ENCODE results near the gene GON4L. TPM values are rescaled to one million over a fixed set of nuclear protein-coding genes. Genes with fewer than 3 reads are reported as not detected.
"Not testable (repeated sequence)": the region's sequence is repeated elsewhere in the genome, so short reads cannot be mapped to it uniquely, and the experiment has no call there.

GON4L gene
- polyA plus RNA-seq, 4 donors: 31.1 to 62.9 (median 50.4) TPM

- DNase-seq (ENCODE audit: low read depth in 4 of 4, low spot score in 2 of 4): not testable (repeated sequence)
Observed at GRCh38 chr1:155704414-155704813, 152.6 kb downstream of the GON4L start.

DNA sequence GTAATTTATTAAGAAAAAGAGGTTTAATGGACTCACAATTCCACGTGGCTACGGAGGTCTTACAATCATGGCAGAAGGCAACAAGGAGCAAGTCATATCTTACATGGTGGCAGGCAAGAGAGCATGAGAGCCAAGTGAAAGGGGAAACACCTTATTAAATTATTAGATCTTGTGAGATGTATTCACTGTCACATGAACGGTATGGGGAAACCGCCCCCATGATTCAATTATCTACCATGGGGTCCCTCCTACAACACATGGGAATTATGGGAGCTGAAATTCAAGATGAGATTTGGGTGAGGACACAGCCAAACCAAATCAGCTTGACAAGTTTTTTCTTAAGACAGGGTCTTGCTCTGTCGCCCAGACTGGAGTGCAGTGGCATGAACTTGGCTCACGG lies 153.8 kb downstream of the GON4L start:
- DNase-seq (ENCODE audit: low read depth in 4 of 4, low spot score in 2 of 4): no peak

DNA sequence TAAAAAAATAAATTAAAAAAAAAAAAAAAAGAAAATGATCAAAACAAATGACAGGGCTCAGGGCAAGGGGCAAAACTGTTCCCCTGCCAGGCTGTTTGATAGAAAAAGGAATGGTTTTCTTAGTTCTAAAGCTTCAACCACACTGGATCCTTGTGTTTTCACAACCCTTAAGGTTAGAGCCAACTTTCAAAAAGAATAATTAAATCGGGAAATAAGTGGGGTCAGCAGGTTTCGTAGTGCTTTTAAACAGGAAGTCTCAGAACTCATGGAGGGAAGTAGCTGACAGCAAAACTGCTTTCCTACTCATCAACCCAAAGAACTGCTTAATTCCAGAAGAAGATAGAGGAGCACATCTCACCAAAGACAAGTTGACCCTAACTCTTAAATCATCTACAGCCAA lies 155.3 kb downstream of the GON4L start:
- DNase-seq (ENCODE audit: low read depth in 4 of 4, low spot score in 2 of 4): not testable (repeated sequence)

Other genes with a start within 250 kb of the GON4L start
- 10 to 100 TPM; 47.4 to 75.5 (median 61.5) TPM for gene MSTO1, start 247.0 kb downstream of the GON4L start, polyA plus RNA-seq (ENCODE audit: insufficient read length in 4 of 4)
- 10 to 100 TPM; 60.8 to 81.6 (median 72.5) TPM for gene YY1AP1, start 168.4 kb downstream of the GON4L start, polyA plus RNA-seq (ENCODE audit: insufficient read length in 4 of 4)
- gene DAP3, start 168.1 kb downstream of the GON4L start, polyA plus RNA-seq (ENCODE audit: insufficient read length in 4 of 4): 100 to 1,000 TPM in 3 of 4 donors, 10 to 100 TPM in 1; 99.7 to 152 (median 124) TPM
- 10 to 100 TPM; 17.2 to 21.4 (median 20.4) TPM for gene SYT11, start 2.4 kb upstream of the GON4L start, polyA plus RNA-seq (ENCODE audit: insufficient read length in 4 of 4)
- gene RIT1, start 54.1 kb upstream of the GON4L start, polyA plus RNA-seq (ENCODE audit: insufficient read length in 4 of 4): 10 to 100 TPM; 42.9 to 60.3 (median 47.6) TPM
- 10 to 100 TPM; 39.4 to 88.1 (median 60.5) TPM for gene KHDC4, start 77.2 kb upstream of the GON4L start, polyA plus RNA-seq (ENCODE audit: insufficient read length in 4 of 4)
- gene RXFP4, start 84.4 kb upstream of the GON4L start, polyA plus RNA-seq (ENCODE audit: insufficient read length in 4 of 4): under 1 TPM; 0.14 to 0.23 (median 0.19) TPM
- gene ARHGEF2, start 121.3 kb upstream of the GON4L start, polyA plus RNA-seq (ENCODE audit: insufficient read length in 4 of 4): 10 to 100 TPM; 77.9 to 97.8 (median 81.2) TPM
- 100 to 1,000 TPM; 349 to 450 (median 397) TPM for gene SSR2, start 163.7 kb upstream of the GON4L start, polyA plus RNA-seq (ENCODE audit: insufficient read length in 4 of 4)
- gene UBQLN4, start 196.6 kb upstream of the GON4L start, polyA plus RNA-seq (ENCODE audit: insufficient read length in 4 of 4): 10 to 100 TPM; 46.9 to 61.7 (median 51.8) TPM
- gene LAMTOR2, start 197.6 kb upstream of the GON4L start, polyA plus RNA-seq (ENCODE audit: insufficient read length in 4 of 4): 10 to 100 TPM; 53.9 to 67.9 (median 60.2) TPM
- gene RAB25, start 203.9 kb upstream of the GON4L start, polyA plus RNA-seq (ENCODE audit: insufficient read length in 4 of 4): 10 to 100 TPM; 51.0 to 63.6 (median 55.5) TPM
- 10 to 100 TPM; 40.9 to 53.6 (median 46.9) TPM for gene MEX3A, start 225.3 kb upstream of the GON4L start, polyA plus RNA-seq (ENCODE audit: insufficient read length in 4 of 4)

Measured in left renal cortex interstitium (tissue), 4 donors.